Activated CD8-positive, alpha-beta memory T cell treated with anti-CD3 and anti-CD28 coated beads for 48 hours (primary cell): ENCODE data around the gene WHAMM.
"Not testable (repeated sequence)": the region's sequence is repeated elsewhere in the genome, so short reads cannot be mapped to it uniquely, and the experiment has no call there.

Experiments used
- DNase-seq, 3 experiments: peaks; one replicate each; pipeline ENCODE4 v3.0.0-alpha.2; 2020; ENCODE audit warnings: low read depth in 2 of 3, low spot score in 2 of 3

The WHAMM gene

GRCh38 chr15:82799183-82799841 lies 10.1 kb upstream of the WHAMM start:
- DNase-seq: no peak

- DNase-seq: no peak
These were observed 6.9 kb upstream of the WHAMM start for GRCh38 chr15:82802497-82802896.

GRCh38 chr15:82803793-82804574 lies 5.4 kb upstream of the WHAMM start:
- no peak for DNase-seq

GRCh38 chr15:82804575-82804949 lies 4.9 kb upstream of the WHAMM start:
- DNase-seq: no peak

GRCh38 chr15:82805994-82806406 lies 3.4 kb upstream of the WHAMM start, which contains the start of gene FSD2:
FSD2 (minus strand) TSS chr15:82806069; CDS start chr15:82787390, 18,679 bp downstream.
- no peak for DNase-seq

GRCh38 chr15:82807920-82808633 lies 1.4 kb upstream of the WHAMM start:
- no peak for DNase-seq

GRCh38 chr15:82808634-82809041 lies 790 bp upstream of the WHAMM start:
- DNase-seq: no peak

- peak in 1 of 3 experiments; percentile 14 for DNase-seq
These were observed 847 bp downstream of the WHAMM start for GRCh38 chr15:82810061-82810889.

GRCh38 chr15:82810890-82811426 lies 1.5 kb downstream of the WHAMM start:
- no peak for DNase-seq

GRCh38 chr15:82812994-82813393 lies 3.6 kb downstream of the WHAMM start:
- no peak for DNase-seq

GRCh38 chr15:82820128-82820527 lies 10.7 kb downstream of the WHAMM start:
- DNase-seq: no peak

GRCh38 chr15:82821396-82821795 lies 12.0 kb downstream of the WHAMM start:
- DNase-seq: not testable (repeated sequence)

GRCh38 chr15:82821851-82822250 lies 12.4 kb downstream of the WHAMM start:
- DNase-seq: not testable (repeated sequence)

- no peak for DNase-seq
These were observed 13.6 kb downstream of the WHAMM start for GRCh38 chr15:82823049-82823448.

- no peak for DNase-seq
These were observed 18.6 kb downstream of the WHAMM start for GRCh38 chr15:82828075-82828474.

- DNase-seq: no peak
These were observed 19.8 kb downstream of the WHAMM start for GRCh38 chr15:82829234-82829633.

GRCh38 chr15:82830427-82831173 lies 21.2 kb downstream of the WHAMM start:
- DNase-seq: no peak

GRCh38 chr15:82831894-82832600 lies 22.6 kb downstream of the WHAMM start:
- DNase-seq: no peak

GRCh38 chr15:82832601-82833361 lies 23.4 kb downstream of the WHAMM start:
- DNase-seq: no peak
